ENCODE data around the gene GABBR1.
A peak's percentile ranks its signal among the peaks of the same experiment; 100 is the strongest.

Gene GABBR1

DNA sequence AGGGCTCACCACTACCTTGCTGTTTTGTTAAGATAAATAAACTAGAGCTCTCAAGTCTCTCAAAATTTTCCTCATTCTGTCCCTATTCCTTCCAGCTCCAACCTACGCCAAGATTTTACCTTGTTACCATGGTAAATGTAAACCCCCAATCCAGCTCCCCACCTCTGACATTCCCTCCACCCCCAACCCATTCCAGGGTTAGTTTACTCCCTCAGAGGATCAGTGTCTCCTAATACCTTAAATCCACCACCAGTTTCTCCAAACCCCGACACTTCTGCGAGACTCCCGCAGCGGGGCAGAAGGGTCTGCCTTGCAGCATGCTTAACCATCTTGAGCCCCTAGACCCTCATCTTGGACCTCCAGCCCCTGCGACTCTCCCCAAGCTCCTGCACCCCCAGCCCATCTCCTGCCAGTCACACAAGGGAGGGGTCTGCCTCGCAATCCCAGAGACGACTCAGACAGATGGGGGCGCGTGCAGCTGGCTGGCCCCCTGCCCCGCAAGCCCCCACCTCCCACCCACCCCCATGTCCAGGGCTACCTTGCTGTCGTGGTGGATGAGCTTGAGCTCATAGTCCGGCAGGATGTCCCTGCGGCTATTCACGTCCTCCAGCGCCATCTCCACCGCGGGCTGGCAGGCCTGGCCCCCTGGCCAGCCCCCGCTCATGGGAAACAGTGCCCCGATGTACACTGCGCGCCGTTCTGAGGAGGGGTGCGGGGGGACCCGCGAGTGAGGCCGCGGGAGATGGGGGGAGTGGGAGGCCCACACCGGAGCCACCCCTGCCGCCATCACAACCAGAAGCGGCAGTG is 5.8 kb downstream of the GABBR1 start:
- Histone ChIP-seq H3K9me3 (ENCODE audit: control insufficient read depth, low read length) (no peaks in the 10 kb centered on the region), H3K79me1 (replicated peaks; ENCODE audit: low read length, poor library complexity, severe bottlenecking) (peaks cover 39% of the 10 kb centered on the region), H3K23ac (ENCODE audit: low read length in 2 of 2) (peak overlapping the region in 1 of 2 experiments; percentile 57), H3K18ac (ENCODE audit: low read depth in 1 of 2, low read length in 2 of 2) (peak overlapping the region; percentile 85 to 93), H2BK5ac (ENCODE audit: low read depth, low read length, poor library complexity, severe bottlenecking) (no peak overlapping the region), H4K8ac (ENCODE audit: low read length) (peak overlapping the region; percentile 79), H3K27me3 (ENCODE audit: control insufficient read depth in 1 of 2, insufficient read depth in 1 of 2, low read length in 2 of 2) (no peaks in the 10 kb centered on the region), H3K27ac (ENCODE audit: low read length, poor library complexity, severe bottlenecking) (no peak overlapping the region), H3K9ac (ENCODE audit: low read length) (peak overlapping the region; percentile 87), H3K14ac (ENCODE audit: low read length in 2 of 2) (peak overlapping the region in 1 of 2 experiments; percentile 96), H3K36me3 (ENCODE audit: control insufficient read depth in 1 of 2, insufficient read depth in 2 of 2, low read depth in 1 of 2, low read length in 2 of 2) (peaks cover 16 to 22% of the 10 kb centered on the region in 2 experiments), H3K4me1 (ENCODE audit: control insufficient read depth, insufficient read depth, low read depth, low read length) (peaks cover 32% of the 10 kb centered on the region), H3K4ac (ENCODE audit: low read depth in 1 of 2, low read length in 2 of 2) (peak overlapping the region; percentile 69 to 88), H2AK5ac (ENCODE audit: low read length, severe bottlenecking) (no peak overlapping the region), H3K4me2 (ENCODE audit: low read length, poor library complexity, severe bottlenecking) (peak overlapping the region; percentile 82), H3K4me3 (ENCODE audit: insufficient read depth in 1 of 2, low read depth in 1 of 2, low read length in 2 of 2) (peak overlapping the region; percentile 66 to 79), H2BK15ac (ENCODE audit: low read depth, poor library complexity, severe bottlenecking) (peak overlapping the region; percentile 90), H2AFZ (ENCODE audit: low read depth, low read length) (no peak overlapping the region), H4K91ac (ENCODE audit: low read length) (peak overlapping the region; percentile 52), H2BK120ac (ENCODE audit: low read depth, low read length) (peak overlapping the region; percentile 85), H2BK12ac (ENCODE audit: low read length in 2 of 2) (peak overlapping the region in 1 of 2 experiments; percentile 47)
- DNase-seq: no peak
- 7% methylated on average over 28 of the region's 31 CpGs for WGBS

- Histone ChIP-seq H2BK5ac (ENCODE audit: low read depth, low read length, poor library complexity, severe bottlenecking) (no peak overlapping the region), H3K9me3 (ENCODE audit: control insufficient read depth, low read length) (no peaks in the 10 kb centered on the region), H3K4me1 (ENCODE audit: control insufficient read depth, insufficient read depth, low read depth, low read length) (peaks cover 25% of the 10 kb centered on the region), H3K18ac (ENCODE audit: low read depth in 1 of 2, low read length in 2 of 2) (no peak overlapping the region), H3K27me3 (ENCODE audit: control insufficient read depth in 1 of 2, insufficient read depth in 1 of 2, low read length in 2 of 2) (no peaks in the 10 kb centered on the region), H3K36me3 (ENCODE audit: control insufficient read depth in 1 of 2, insufficient read depth in 2 of 2, low read depth in 1 of 2, low read length in 2 of 2) (peaks cover 29 to 39% of the 10 kb centered on the region in 2 experiments), H2BK15ac (ENCODE audit: low read depth, poor library complexity, severe bottlenecking) (no peak overlapping the region), H4K8ac (ENCODE audit: low read length) (no peak overlapping the region), H2AFZ (ENCODE audit: low read depth, low read length) (no peak overlapping the region), H3K14ac (ENCODE audit: low read length in 2 of 2) (no peak overlapping the region), H3K4ac (ENCODE audit: low read depth in 1 of 2, low read length in 2 of 2) (no peak overlapping the region), H3K4me3 (ENCODE audit: insufficient read depth in 1 of 2, low read depth in 1 of 2, low read length in 2 of 2) (no peak overlapping the region), H3K79me1 (replicated peaks; ENCODE audit: low read length, poor library complexity, severe bottlenecking) (peaks cover 34% of the 10 kb centered on the region), H2BK120ac (ENCODE audit: low read depth, low read length) (no peak overlapping the region), H3K9ac (ENCODE audit: low read length) (no peak overlapping the region), H4K91ac (ENCODE audit: low read length) (no peak overlapping the region), H3K4me2 (ENCODE audit: low read length, poor library complexity, severe bottlenecking) (no peak overlapping the region), H3K23ac (ENCODE audit: low read length in 2 of 2) (no peak overlapping the region), H3K27ac (ENCODE audit: low read length, poor library complexity, severe bottlenecking) (no peak overlapping the region), H2BK12ac (ENCODE audit: low read length in 2 of 2) (no peak overlapping the region), H2AK5ac (ENCODE audit: low read length, severe bottlenecking) (no peak overlapping the region)
- no peak for DNase-seq
- WGBS: 40% methylated on average over 7 of the region's 7 CpGs
These were observed 7.5 kb downstream of the GABBR1 start for GRCh38 chr6:29625337-29625930.

- no peak overlapping the region for H3K14ac ChIP-seq (ENCODE audit: low read length in 2 of 2)
These were observed 8.4 kb downstream of the GABBR1 start for GRCh38 chr6:29624520-29624961.

DNA sequence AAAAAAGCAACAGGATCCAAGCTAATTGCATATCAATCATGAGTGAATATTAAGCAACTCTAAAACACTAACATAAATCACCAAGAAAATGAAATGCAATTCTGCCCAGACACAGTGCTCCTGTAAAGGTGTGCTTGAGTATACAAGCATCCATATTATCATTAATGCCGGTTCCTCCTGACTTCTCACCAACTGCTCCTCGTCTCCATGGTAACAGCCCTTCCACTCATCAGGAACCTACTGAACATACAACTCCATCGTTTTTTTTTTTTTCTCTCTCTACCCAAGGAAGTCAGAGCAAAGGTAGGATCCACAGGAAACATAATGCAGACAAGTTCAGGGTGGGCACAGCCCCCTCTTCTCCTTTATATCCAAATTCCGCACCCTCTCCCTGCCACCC is 12.4 kb downstream of the GABBR1 start:
- no peaks in the 10 kb centered on the region for H3K27me3 ChIP-seq (ENCODE audit: control insufficient read depth in 1 of 2, insufficient read depth in 1 of 2, low read length in 2 of 2)
- no peak overlapping the region for H3K23ac ChIP-seq (ENCODE audit: low read length in 2 of 2)
- no peak overlapping the region for H3K27ac ChIP-seq (ENCODE audit: low read length, poor library complexity, severe bottlenecking)
- no peak overlapping the region for H2AK5ac ChIP-seq (ENCODE audit: low read length, severe bottlenecking)
- H3K4me1 ChIP-seq (ENCODE audit: control insufficient read depth, insufficient read depth, low read depth, low read length): peaks cover 9% of the 10 kb centered on the region
- no peak overlapping the region for H3K4me2 ChIP-seq (ENCODE audit: low read length, poor library complexity, severe bottlenecking)
- H4K8ac ChIP-seq (ENCODE audit: low read length): no peak overlapping the region
- H3K4ac ChIP-seq (ENCODE audit: low read depth in 1 of 2, low read length in 2 of 2): no peak overlapping the region
- no peak overlapping the region for H3K4me3 ChIP-seq (ENCODE audit: insufficient read depth in 1 of 2, low read depth in 1 of 2, low read length in 2 of 2)
- no peak overlapping the region for H3K14ac ChIP-seq (ENCODE audit: low read length in 2 of 2)
- H2BK12ac ChIP-seq (ENCODE audit: low read length in 2 of 2): no peak overlapping the region
- 97% methylated on average over 4 of the region's 4 CpGs for WGBS
- H3K18ac ChIP-seq (ENCODE audit: low read depth in 1 of 2, low read length in 2 of 2): no peak overlapping the region
- H2BK15ac ChIP-seq (ENCODE audit: low read depth, poor library complexity, severe bottlenecking): no peak overlapping the region
- no peak overlapping the region for H3K9ac ChIP-seq (ENCODE audit: low read length)
- no peak overlapping the region for H2BK120ac ChIP-seq (ENCODE audit: low read depth, low read length)
- DNase-seq: no peak
- no peaks in the 10 kb centered on the region for H3K9me3 ChIP-seq (ENCODE audit: control insufficient read depth, low read length)
- H2AFZ ChIP-seq (ENCODE audit: low read depth, low read length): no peak overlapping the region
- H2BK5ac ChIP-seq (ENCODE audit: low read depth, low read length, poor library complexity, severe bottlenecking): no peak overlapping the region
- no peak overlapping the region for H4K91ac ChIP-seq (ENCODE audit: low read length)
- peaks cover 29% of the 10 kb centered on the region for H3K79me1 ChIP-seq (replicated peaks; ENCODE audit: low read length, poor library complexity, severe bottlenecking)
- H3K36me3 ChIP-seq (ENCODE audit: control insufficient read depth in 1 of 2, insufficient read depth in 2 of 2, low read depth in 1 of 2, low read length in 2 of 2): peaks cover 42 to 76% of the 10 kb centered on the region in 2 experiments

More at GRCh38 chr6:29624520-29624961, 8.4 kb downstream of the GABBR1 start:
- Histone ChIP-seq H2BK5ac (ENCODE audit: low read depth, low read length, poor library complexity, severe bottlenecking) (no peak overlapping the region), H2BK120ac (ENCODE audit: low read depth, low read length) (no peak overlapping the region), H3K4me1 (ENCODE audit: control insufficient read depth, insufficient read depth, low read depth, low read length) (peaks cover 22% of the 10 kb centered on the region), H3K36me3 (ENCODE audit: control insufficient read depth in 1 of 2, insufficient read depth in 2 of 2, low read depth in 1 of 2, low read length in 2 of 2) (peaks cover 32 to 48% of the 10 kb centered on the region in 2 experiments), H2AK5ac (ENCODE audit: low read length, severe bottlenecking) (no peak overlapping the region), H3K27ac (ENCODE audit: low read length, poor library complexity, severe bottlenecking) (no peak overlapping the region), H4K91ac (ENCODE audit: low read length) (no peak overlapping the region), H3K27me3 (ENCODE audit: control insufficient read depth in 1 of 2, insufficient read depth in 1 of 2, low read length in 2 of 2) (no peaks in the 10 kb centered on the region), H2BK12ac (ENCODE audit: low read length in 2 of 2) (no peak overlapping the region), H2BK15ac (ENCODE audit: low read depth, poor library complexity, severe bottlenecking) (no peak overlapping the region), H4K8ac (ENCODE audit: low read length) (no peak overlapping the region), H3K23ac (ENCODE audit: low read length in 2 of 2) (no peak overlapping the region), H3K9ac (ENCODE audit: low read length) (no peak overlapping the region), H3K79me1 (replicated peaks; ENCODE audit: low read length, poor library complexity, severe bottlenecking) (peaks cover 33% of the 10 kb centered on the region), H3K9me3 (ENCODE audit: control insufficient read depth, low read length) (no peaks in the 10 kb centered on the region), H3K4me3 (ENCODE audit: insufficient read depth in 1 of 2, low read depth in 1 of 2, low read length in 2 of 2) (no peak overlapping the region), H2AFZ (ENCODE audit: low read depth, low read length) (no peak overlapping the region), H3K4ac (ENCODE audit: low read depth in 1 of 2, low read length in 2 of 2) (no peak overlapping the region), H3K18ac (ENCODE audit: low read depth in 1 of 2, low read length in 2 of 2) (no peak overlapping the region), H3K4me2 (ENCODE audit: low read length, poor library complexity, severe bottlenecking) (peak overlapping the region; percentile 24)
- WGBS: 50% methylated on average over 3 of the region's 3 CpGs
- no peak for DNase-seq
